ENCODE results near the gene JCHAIN.
"Not testable (repeated sequence)": the region's sequence is repeated elsewhere in the genome, so short reads cannot be mapped to it uniquely, and the experiment has no call there.

The JCHAIN gene

DNA sequence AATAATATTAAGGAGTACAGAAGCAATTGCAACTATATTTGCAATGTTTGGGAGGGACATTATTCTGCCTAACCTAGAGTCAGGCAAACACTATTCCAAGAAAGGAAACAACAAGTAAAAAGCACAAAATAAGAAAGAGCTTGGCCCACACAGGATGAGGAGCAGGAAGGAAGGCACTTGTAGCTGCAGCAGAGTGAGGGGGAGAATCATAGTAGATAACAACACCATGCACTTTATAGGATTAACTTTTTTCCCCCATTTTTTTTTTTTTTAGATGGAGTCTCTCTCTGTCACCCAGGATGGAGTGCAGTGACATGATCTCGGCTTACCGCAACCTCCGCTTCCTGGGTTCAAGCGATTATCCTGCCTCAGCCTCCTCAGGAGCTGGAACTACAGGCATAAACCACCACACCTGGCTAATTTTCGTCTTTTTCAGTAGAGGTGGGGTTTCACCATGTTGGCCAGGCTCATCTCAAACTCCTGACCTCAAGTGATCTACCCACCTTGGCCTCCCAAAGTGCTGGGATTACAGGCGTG lies 10.3 kb upstream of the JCHAIN start:
- DNase-seq (ENCODE audit: extremely low read depth, low read depth) = no peak
- H3K4me3 ChIP-seq (replicated peaks; ENCODE audit: low read depth, low read length) = no peak overlapping the region
- TF ChIP-seq CTCF (IDR thresholded peaks at IDR 0.05; ENCODE audit: low read depth, low read length, missing control alignments) = no peak

DNA sequence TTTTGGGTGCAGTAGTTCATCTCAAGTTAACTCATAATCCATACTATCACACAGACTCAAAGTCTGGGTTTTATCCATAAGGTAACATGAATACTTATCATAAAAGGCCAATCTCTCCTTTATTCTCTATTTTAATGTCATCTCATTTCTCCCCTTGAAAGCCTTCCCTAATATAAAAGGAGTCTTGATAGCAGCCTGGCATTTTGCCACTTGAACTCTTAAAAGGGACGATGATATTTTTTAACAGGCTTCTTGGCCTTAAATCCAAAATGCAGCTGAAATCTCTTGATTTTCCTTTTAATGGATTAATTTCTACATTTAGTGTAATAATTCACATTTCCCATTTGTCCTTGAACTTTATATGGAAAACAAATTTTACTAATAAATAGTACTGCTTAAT lies 8.4 kb upstream of the JCHAIN start:
- DNase-seq (ENCODE audit: extremely low read depth, low read depth) = no peak
- no peak overlapping the region for H3K4me3 ChIP-seq (replicated peaks; ENCODE audit: low read depth, low read length)
- TF ChIP-seq CTCF (IDR thresholded peaks at IDR 0.05; ENCODE audit: low read depth, low read length, missing control alignments) = no peak

GRCh38 chr4:70674191-70674590 lies 7.9 kb upstream of the JCHAIN start:
- no peak overlapping the region for H3K4me3 ChIP-seq (replicated peaks; ENCODE audit: low read depth, low read length)
- TF ChIP-seq CTCF (IDR thresholded peaks at IDR 0.05; ENCODE audit: low read depth, low read length, missing control alignments) = no peak
- no peak for DNase-seq (ENCODE audit: extremely low read depth, low read depth)

DNA sequence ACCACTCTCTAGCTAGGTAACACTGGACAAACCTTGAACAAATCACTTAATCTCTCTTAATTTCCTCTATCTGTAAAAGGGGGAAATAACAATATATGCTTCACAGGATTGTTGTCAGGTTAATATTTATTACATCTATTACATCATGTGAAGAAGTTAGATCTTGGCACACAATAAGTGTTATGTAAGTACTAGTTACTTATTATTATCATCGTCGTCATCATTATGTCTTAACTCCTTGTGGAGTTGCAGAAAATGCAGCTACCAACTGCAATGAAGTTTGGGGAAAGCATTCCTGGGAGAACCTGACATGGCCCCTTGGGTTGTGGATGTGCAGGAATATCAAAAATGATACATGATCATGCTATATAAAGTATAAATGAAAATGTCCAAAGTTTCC lies 4.8 kb upstream of the JCHAIN start:
- DNase-seq (ENCODE audit: extremely low read depth, low read depth) = no peak
- TF ChIP-seq CTCF (IDR thresholded peaks at IDR 0.05; ENCODE audit: low read depth, low read length, missing control alignments) = no peak
- H3K4me3 ChIP-seq (replicated peaks; ENCODE audit: low read depth, low read length) = no peak overlapping the region

DNA sequence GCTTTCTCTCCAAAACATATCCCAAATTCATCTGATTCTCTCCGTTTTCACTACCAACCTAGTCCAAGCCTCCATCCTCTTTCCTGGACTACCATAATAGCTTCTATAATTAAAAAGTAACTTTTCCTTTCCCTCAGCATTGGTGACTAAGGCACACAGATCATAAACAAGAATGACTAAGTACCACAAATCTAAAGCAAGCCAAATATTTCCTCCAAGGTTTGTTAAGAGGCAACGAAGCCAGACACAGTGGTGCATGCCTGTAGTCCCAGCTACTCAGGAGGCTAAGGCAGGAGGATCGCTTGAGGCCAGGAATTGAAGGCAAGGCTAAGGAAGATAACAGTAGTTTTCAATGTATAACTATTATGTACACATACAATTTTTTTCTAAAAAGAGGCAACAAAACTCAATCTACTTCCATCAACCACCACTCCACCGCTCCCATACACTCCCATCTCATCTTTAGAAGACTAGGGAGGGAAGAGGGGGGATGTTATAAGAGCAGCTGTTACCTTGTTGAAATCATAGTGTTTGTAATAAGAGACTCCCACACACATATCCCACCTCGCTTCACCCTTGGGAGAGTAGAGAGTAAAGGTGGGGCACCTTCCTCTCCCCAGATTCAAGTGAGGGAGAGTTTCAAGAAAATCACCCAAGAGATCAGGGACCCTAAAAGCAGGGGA lies 4.2 kb upstream of the JCHAIN start:
- DNase-seq (ENCODE audit: extremely low read depth, low read depth) = no peak
- H3K4me3 ChIP-seq (replicated peaks; ENCODE audit: low read depth, low read length) = no peak overlapping the region
- TF ChIP-seq CTCF (IDR thresholded peaks at IDR 0.05; ENCODE audit: low read depth, low read length, missing control alignments) = no peak

GRCh38 chr4:70667740-70668535 lies 1.6 kb upstream of the JCHAIN start:
- DNase-seq (ENCODE audit: extremely low read depth, low read depth) = no peak
- no peak for TF ChIP-seq CTCF (IDR thresholded peaks at IDR 0.05; ENCODE audit: low read depth, low read length, missing control alignments)
- H3K4me3 ChIP-seq (replicated peaks; ENCODE audit: low read depth, low read length) = no peak overlapping the region

- not testable (repeated sequence) for DNase-seq (ENCODE audit: extremely low read depth, low read depth); H3K4me3 ChIP-seq (replicated peaks; ENCODE audit: low read depth, low read length)
Measured at GRCh38 chr4:70661309-70661922, 4.9 kb downstream of the JCHAIN start.

All from HFF-Myc (cell line).